Measurements from ENCODE around the gene ELMO3. TPM values are rescaled to one million over a fixed set of nuclear protein-coding genes. Genes with fewer than 3 reads are reported as not detected.

ELMO3 gene
- total and polyA plus RNA-seq, 4 donors: 6.5 to 22.5 (median 15.5) TPM

DNA sequence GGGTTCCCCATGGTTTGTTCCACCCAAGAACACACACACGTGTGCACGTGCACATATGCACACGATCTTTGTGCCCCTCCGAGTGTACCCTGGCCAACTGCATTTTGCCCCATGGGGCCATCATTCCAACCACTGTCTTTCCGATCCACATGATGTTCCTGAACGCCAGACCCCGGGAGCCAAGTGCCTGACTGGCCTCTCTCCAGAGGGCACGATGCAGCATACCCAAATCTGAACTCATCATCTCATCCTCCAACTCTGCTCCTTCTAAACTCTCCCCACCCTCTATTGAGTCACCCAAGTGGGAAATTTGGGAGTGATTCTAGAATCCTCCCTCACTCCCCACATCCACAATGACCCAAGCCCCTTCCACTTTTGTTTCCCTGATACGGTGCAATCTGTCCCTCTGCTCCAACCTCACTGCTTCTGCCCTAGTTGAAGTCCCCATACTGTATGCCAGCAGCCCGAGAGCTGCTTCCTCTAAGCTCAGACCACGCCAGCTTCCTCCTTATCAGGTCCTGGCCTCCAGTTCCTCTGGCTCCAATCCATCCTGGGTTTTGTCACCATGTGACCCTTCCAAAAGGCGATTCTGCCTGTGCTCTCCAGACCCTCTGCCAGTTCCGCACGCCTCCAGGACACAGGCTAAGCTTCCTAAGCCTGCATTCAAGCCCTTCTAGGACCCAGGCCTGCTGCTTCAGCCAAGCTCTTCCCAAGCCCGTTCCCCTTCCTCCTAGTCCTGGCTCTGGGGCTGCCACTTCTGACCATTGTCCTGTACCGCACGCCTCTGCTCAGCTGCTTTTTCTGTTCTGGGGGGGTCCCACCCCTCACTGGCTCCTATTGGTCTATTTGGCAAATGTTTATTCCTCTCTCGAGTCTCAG lies 17.9 kb downstream of the ELMO3 start:
- Histone ChIP-seq H3K36me3 (ENCODE audit: control insufficient read depth in 4 of 4, insufficient read depth in 4 of 4, low read length in 4 of 4) (peaks cover 0 to 3% (median under 1%) of the 10 kb centered on the region in 4 donors), H3K27ac (ENCODE audit: low read depth in 1 of 2, low read length in 1 of 2) (peak overlapping the region; percentile 63), H3K4me1 (ENCODE audit: control insufficient read depth in 5 of 5, insufficient read depth in 5 of 5, low read length in 5 of 5) (peaks cover 6 to 26% (median 16%) of the 10 kb centered on the region in 5 donors), H3K9ac (ENCODE audit: insufficient read depth in 1 of 2, low read length in 2 of 2) (peak overlapping the region in 1 of 2 donors; percentile 8), H3K27me3 (ENCODE audit: control insufficient read depth in 3 of 3, insufficient read depth in 3 of 3, low read length in 2 of 3) (no peaks in the 10 kb centered on the region), H3K9me3 (ENCODE audit: control insufficient read depth in 4 of 4, insufficient read depth in 3 of 4, low read length in 3 of 4) (no peaks in the 10 kb centered on the region), H3K4me3 (no peak overlapping the region)
- ATAC-seq (ENCODE audit: insufficient read depth, low FRiP score): peak; percentile 72
- WGBS, 2 donors: 38 to 45% methylated on average over 18 of the region's 18 CpGs
- no peak for TF ChIP-seq CTCF (IDR thresholded peaks at IDR 0.05; ENCODE audit: control extremely low read depth, extremely low read depth)
- DNase-seq: peak; percentile 78 to 87 (median 86)

- ATAC-seq (ENCODE audit: insufficient read depth, low FRiP score): no peak
- TF ChIP-seq CTCF (IDR thresholded peaks at IDR 0.05; ENCODE audit: control extremely low read depth, extremely low read depth): no peak
- peaks cover 4 to 18% (median 13%) of the 10 kb centered on the region in 5 donors for H3K4me1 ChIP-seq (ENCODE audit: control insufficient read depth in 5 of 5, insufficient read depth in 5 of 5, low read length in 5 of 5)
- H3K27me3 ChIP-seq (ENCODE audit: control insufficient read depth in 3 of 3, insufficient read depth in 3 of 3, low read length in 2 of 3): no peaks in the 10 kb centered on the region
- no peak overlapping the region for H3K27ac ChIP-seq (ENCODE audit: low read depth in 1 of 2, low read length in 1 of 2)
- H3K36me3 ChIP-seq (ENCODE audit: control insufficient read depth in 4 of 4, insufficient read depth in 4 of 4, low read length in 4 of 4): peaks cover 2 to 9% (median 5%) of the 10 kb centered on the region in 4 donors
- WGBS, 2 donors: 35 to 36% methylated on average over 3 of the region's 3 CpGs
- no peak overlapping the region for H3K4me3 ChIP-seq
- DNase-seq: no peak
- H3K9ac ChIP-seq (ENCODE audit: insufficient read depth in 1 of 2, low read length in 2 of 2): no peak overlapping the region
- H3K9me3 ChIP-seq (ENCODE audit: control insufficient read depth in 4 of 4, insufficient read depth in 3 of 4, low read length in 3 of 4): no peaks in the 10 kb centered on the region
These were observed 25.1 kb downstream of the ELMO3 start for GRCh38 chr16:67223992-67224391.

GRCh38 chr16:67226295-67226803 lies 27.4 kb downstream of the ELMO3 start:
- H3K36me3 ChIP-seq (ENCODE audit: control insufficient read depth in 4 of 4, insufficient read depth in 4 of 4, low read length in 4 of 4): peaks cover 8 to 32% (median 21%) of the 10 kb centered on the region in 4 donors
- H3K27me3 ChIP-seq (ENCODE audit: control insufficient read depth in 3 of 3, insufficient read depth in 3 of 3, low read length in 2 of 3): no peaks in the 10 kb centered on the region
- H3K4me1 ChIP-seq (ENCODE audit: control insufficient read depth in 5 of 5, insufficient read depth in 5 of 5, low read length in 5 of 5): peaks cover 4 to 18% (median 13%) of the 10 kb centered on the region in 5 donors
- H3K27ac ChIP-seq (ENCODE audit: low read depth in 1 of 2, low read length in 1 of 2): peak overlapping the region; percentile 76 to 85
- peak overlapping the region in 1 of 2 donors; percentile 83 for H3K9ac ChIP-seq (ENCODE audit: insufficient read depth in 1 of 2, low read length in 2 of 2)
- WGBS, 2 donors: 5 to 9% methylated on average over 12 of the region's 12 CpGs
- DNase-seq (no peak), ATAC-seq (ENCODE audit: insufficient read depth, low FRiP score) (no peak)
- TF ChIP-seq CTCF (IDR thresholded peaks at IDR 0.05; ENCODE audit: control extremely low read depth, extremely low read depth): no peak
- no peaks in the 10 kb centered on the region for H3K9me3 ChIP-seq (ENCODE audit: control insufficient read depth in 4 of 4, insufficient read depth in 3 of 4, low read length in 3 of 4)
- peak overlapping the region; percentile 67 for H3K4me3 ChIP-seq

All from lung (tissue), 12 donors.